Measurements from ENCODE around the gene CSPG4.
"Not testable (repeated sequence)": the region's sequence is repeated elsewhere in the genome, so short reads cannot be mapped to it uniquely, and the experiment has no call there.

CSPG4 gene

DNA sequence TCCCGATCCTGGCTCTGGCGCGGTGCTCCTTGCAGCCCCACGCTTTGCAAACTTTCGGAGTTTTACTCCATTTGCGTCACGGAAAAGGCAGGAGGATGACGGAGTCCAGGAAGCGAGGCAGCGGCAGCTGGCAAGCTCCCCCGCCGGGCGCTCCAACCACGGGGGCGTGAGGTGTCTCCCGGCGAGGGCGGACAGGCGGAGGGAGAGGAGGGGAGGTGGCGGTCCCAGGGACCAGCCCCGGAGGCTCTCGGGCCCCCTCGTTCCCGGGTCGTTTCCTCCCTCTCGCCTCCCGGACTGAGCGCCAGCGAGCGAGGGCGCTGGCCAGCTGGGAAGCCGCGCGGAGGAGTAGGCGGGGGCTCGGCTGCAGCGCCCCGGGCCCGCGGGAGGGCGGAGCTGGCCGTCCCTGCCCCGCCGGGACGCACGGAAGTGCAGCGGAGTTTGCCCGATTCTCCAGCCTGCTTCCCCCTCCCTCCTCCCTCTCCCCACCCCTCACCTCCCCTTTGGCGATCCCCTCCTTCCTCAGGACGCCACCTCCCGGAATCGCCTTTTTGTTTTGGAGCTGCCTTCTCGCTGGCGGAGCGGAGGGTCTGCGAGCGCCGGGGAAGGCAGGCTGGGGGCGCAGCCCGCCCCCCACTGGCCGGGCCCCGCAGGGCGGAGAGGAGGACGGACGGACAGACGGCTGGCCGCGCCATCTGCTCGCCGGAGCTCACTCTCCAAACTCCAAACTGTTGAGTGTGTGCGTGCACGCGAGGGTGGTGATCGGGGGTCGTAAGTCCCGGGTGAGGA, 65.1 kb downstream of the CSPG4 start, which contains the start of gene SNX33:
Gene SNX33, plus strand, starts transcription at position 543 of the 786 bp plus-strand sequence. CDS start 1,191 bp downstream, outside the sequence.
- peak; percentile 74 for DNase-seq

DNA sequence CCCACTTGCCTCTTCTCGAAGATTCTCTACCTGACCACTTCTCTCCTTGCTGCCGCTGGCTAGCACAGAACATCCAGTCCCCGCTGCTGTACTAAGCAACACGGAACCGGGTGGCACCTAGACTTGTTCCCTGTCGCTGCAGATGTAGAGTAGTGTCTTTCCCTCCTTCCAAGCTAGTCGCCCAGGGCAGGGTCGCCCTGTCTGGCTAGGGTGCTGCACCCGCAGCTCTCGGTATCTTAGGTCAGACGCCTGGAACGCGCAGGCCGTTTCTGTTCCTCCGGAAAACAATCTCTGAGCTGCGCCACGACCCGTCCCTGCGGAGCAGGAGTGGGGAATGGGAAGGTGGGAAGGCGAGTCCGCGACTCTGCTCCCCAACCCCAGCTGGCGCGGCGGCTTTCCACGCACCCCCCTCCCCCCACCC, 65.7 kb downstream of the CSPG4 start:
- DNase-seq: no peak

DNA sequence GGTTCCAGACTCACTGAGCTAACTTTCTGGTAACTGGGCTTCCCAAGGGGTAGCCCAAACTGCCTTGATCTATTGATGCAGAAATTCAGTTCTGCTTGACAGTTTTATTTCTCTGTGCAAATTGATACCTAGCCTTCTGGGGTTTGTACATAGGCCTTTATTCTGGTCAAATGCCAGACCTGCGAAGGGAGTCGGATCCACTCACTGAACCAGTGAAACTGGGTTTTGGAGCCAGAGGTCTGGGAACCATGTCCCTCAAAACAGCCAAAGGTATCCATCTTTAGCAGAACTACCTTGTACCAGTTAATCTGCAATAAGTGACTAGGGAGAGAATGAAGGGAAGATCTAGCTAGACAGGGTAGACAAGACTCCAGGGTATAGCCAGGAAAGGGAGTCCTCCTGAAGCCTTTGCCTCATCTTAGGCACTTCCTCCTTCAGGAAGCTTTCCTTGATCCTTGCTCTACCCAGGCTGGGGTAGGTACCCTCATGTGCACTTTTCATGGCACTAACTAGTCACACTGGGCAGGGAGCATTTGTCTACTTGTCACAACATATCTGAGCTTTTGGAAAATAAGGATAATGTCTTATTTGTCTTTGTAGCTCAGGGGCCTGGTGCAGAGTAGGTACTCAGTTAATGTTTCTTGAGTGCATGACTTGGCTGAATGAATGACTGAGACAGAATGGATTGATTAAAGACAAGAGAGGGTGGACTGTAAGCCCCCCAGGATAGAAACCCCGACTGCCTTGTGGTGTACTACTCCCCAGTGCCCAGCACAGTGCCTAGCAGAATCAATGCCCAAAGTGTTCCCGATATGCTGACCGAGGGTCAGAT, 66.3 kb downstream of the CSPG4 start:
- DNase-seq: no peak

DNA sequence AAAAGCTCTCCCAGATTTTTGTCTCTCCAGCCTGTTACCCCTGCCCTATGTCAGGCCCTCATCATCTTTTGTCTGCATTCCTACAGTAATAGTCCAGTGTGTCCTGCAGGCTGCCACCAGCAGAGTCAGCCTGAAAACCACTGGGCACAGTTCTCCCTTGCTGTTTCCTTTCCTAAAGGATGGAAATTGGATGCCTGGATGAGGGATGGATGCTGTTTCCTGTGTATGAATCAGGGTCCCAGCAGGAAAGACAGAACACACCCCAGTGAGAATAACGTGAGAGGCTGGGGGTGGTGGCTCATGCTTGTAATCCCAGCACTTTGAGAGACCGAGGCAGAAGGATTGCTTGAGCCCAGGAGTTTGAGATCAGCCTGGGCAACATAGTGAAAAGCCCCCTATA, 68.3 kb downstream of the CSPG4 start:
- DNase-seq: no peak

DNA sequence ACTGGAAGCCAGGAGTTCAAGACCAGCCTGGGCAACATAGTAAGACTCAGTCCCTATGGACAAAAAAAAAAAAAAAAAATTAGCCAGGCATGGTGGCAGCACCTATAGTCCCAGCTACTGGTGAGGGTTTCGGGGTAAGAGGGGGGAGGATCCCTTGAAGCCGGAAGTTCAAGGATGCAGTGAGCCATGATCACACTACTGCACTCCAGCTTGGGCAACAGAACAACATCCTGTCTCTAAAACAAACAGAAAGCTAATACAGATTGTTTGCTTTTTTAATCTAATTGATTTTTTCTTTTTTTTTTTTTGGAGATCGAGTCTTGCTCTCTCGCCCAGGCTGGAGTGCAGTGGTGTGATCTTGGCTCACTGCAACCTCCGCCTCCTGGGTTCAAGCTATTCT, 71.0 kb downstream of the CSPG4 start:
- DNase-seq: no peak

DNA sequence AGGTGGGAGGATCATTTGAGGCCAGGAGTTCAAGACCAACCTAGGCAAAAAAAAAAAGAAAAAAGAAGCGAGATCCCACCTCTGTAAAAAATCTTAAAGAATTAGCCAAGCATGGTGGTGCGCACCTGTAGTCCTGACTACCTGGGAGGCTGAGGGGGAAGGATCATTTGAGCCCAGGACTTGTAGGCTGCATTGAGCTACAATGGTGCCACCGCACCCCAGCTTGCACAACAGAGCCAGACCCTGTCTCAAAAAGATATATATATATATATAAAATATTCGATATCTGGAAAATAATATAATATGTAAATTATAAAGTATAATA, 71.5 kb downstream of the CSPG4 start:
- no peak for DNase-seq

DNA sequence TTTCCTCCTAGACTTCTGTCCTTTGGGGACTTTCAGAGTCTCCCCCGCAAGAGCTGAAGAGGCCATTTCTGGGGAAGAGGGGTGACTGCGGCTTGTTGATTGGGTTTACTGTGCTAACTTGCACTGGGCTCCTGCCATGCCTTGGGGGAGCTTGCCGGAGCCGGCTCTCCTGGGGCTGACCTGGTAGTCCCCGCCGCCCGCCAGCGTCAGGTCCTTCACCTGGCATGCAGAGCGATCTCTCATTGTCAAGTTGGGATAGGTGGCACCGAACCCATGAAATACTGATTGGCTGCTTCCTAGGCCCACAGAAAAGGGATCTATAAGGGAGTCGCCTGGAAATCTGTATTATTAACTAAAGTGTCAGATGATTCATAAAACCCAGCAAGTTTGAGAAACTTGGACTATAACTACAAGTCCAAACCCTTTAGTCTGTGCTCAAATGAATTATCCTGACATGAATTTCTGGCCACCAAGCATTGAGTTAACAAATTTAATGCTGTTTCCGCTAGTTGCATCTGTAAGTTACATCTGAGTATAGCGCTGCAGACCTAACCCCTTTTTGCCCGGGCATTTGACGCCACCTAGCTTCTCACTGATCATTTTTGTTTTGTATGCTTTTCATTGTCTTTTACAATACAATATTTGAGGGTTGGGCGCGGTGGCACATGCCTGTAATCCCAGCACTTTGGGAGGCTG, 72.0 kb downstream of the CSPG4 start:
- peak; percentile 71 for DNase-seq

DNA sequence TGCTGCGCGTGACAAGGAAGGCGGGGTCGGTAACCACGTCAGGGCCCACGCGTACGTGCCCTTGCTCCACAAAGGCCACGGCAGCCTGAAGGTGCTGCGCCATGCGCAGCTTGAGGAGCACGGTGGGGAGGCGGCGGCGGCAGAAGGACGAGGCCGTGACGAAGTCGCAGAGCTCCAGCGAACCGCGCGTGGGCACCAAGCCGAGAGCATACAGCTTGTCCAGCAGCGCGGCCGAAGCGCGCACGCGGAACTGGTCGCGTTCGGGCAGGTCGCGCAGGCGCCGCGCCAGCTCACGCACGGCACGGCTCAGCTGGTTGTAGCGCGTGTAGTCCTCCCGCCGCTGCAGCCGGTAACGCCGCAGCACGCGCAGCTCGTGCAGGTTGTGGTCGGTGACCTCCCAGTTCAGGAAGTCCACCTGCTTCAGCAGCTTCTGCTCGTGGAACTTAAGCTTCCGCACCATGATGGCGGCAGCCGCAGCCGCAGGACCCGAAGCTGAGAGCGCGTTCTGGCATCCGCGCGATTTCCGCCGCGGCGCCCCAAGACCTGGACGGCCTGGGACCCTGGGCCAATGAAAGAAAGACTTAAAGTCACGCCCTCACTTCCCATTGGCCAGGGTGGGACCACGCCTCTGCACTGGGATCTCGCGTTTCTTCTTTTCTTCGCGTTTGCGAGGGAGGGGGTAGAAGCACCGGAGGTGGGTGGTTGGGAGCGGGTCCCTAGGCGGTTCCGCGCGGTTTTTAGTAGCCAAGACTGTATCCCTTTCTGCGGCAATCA, 72.8 kb downstream of the CSPG4 start, which contains the start of gene IMP3:
Gene IMP3, minus strand, starts transcription at position 516 of the 774 bp plus-strand sequence. Its CDS starts 56 bp downstream, at position 460.
- peak; percentile 97 for DNase-seq

DNA sequence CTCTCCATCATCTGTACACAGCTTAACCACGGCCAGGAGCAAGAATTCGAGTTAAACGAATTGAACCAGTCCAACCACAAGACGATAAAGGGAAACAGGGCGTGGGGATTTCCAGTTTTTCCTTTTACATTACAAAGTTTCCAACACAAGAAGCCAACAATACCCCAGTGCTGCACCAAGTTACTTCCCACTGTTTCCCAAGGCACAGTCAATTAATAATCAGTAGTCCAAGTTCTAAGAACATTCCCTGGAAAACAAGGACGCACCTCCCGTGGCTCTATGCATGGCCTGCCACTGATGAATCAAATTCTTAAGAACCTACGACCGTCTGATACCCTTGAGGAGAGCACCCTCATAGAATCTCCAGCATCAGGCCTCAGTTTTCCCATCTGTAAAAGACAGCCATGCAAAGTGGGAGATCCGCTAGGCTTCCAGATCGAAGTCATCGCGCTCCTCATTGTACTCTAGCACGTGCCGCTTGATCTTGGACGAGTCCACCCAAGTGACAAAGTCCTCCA, 73.4 kb downstream of the CSPG4 start:
- DNase-seq: no peak

DNA sequence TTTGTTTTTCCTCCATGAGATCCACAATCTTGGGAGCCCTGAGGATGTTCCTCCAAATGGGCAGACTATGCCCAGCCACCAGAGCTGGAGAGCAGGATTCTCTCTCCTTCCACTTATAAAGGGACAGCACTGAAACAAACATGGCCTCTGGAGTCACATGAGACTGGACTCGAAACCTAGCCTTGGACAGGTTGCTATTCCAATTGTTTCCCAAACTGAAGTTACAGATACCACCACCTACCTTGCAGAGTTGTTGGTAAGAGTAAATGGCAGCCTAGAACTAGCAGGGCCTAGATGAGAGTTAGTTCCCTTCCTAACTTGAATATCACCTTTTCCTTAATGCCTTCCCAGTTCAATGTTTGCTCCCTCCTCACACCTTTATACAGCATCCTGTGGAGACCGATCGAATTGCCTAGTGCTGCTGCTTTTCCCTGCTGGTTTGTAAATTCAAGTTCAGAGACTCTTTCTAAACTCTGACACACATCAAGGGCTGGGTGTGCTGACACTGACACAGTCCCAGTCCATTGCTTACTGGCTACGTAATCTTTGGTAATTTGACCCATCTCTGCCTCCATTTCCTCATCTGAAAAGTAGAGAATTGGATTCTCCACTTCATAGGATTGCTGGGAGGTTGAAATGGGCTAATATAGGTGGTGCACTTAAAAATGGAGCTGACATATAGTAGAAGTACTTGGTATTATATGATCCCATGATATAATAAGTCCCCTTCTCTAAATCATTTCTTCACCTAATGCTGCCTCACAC, 75.2 kb downstream of the CSPG4 start:
- DNase-seq: no peak

DNA sequence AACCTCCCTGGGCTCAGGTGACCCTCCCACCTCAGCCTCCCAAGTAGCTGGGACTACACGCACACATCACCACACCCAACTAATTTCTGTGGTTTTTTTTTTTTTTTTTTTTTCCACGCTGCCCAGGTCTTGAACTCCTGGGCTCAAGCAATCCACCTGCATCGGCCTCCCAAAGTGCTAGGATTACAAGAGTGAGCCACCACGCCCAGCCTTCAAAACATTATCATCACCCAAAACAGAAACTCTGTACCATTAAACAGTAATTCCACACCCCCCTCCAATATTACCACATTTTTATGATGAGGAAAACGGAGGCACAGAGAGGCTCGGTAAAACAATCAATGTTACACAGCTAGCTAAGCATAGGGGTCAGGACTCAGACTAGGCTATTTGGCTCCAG, 76.6 kb downstream of the CSPG4 start:
- no peak for DNase-seq

DNA sequence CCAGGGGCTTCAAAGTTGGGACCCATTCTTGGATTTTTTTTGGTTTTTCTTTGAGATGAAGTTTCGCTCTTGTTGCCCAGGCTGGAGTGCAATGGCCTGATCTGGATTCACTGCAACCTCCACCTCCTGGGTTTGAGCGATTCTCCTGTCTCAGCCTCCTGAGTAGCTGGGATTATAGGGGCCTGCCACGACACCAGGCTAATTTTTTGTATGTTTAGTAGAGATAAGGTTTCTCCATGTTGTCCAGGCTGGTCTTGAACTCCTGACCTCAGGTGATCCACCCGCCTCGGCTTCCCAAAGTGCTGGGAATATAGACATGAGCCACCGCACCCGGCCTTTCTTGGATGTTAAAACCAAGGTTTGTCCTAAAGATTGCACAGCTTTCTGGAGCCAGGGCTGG, 78.7 kb downstream of the CSPG4 start:
- DNase-seq: not testable (repeated sequence)

DNA sequence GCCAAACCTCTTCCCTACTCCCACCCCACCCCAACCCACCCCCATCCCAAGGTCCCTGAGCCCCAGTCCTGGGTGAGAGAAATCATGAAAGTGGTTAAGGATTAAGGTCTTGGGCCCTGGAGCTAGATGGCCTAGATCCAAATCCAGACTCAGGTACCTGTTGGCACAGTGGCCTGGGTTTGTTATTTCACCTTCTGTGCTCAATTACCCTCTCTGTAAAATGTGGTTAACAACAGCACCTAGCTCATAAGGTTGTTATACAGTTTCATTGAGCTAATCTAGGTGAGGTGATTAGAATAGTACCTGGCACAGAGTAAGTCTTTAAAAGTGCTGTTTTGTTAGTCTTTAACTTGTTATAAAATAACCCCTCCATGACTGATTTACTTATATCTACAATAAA, 80.7 kb downstream of the CSPG4 start:
- no peak for DNase-seq

DNA sequence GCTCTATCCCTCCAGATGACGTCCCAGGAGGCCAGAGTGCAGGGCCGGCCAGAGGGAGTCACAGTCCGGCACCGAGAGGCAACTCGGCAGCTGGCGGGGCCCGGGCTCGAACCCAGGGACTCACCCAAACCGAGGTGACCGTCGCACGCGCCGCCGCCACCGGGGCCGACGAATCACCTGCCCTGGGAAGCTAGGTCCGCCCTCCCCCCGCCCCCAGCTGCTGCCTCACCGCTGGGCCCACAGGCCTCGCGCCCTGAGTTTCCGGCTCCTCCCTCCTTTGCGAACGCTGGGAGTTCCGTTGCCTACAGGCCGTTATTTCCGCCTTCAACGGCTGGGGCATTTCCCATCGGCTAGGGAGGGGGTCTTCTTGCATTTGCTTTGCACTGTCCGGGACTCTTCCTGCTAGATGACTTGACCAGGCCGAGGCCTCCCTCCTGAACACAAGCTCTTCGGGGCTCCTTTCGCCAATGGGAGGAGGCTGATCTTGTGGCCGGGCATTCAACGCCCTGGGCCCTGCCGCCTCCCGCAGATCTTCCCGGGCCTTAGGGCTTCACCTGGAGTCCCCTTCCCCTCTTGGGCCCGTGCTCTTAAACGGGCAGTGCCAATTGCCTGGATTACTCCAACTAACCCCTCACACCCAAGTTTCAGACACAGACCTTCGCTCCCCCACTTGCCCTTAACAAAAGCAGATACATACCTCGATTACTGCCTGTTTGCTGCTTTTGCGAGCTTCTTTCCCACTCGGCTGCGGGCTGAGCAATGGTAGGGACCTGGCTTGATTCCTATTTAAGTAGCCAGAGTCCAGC, 86.9 kb downstream of the CSPG4 start, which contains the start of gene SNUPN:
Gene SNUPN, minus strand, starts transcription at position 184 of the 806 bp plus-strand sequence. CDS start 4,674 bp downstream, outside the sequence.
- peak; percentile 77 for DNase-seq

Data from kidney glomerular epithelial cell (primary cell).